Measurements from ENCODE around the gene NUP93.
"Not testable (repeated sequence)": the region's sequence is repeated elsewhere in the genome, so short reads cannot be mapped to it uniquely, and the experiment has no call there.

Gene NUP93

GRCh38 chr16:56709443-56710040 is 20.4 kb upstream of the NUP93 start:
- Histone ChIP-seq H3K27me3 (ENCODE audit: control insufficient read depth, insufficient read depth, low read length, poor library complexity, severe bottlenecking) (no peaks in the 10 kb centered on the region), H3K9me3 (ENCODE audit: control insufficient read depth, low read length) (no peaks in the 10 kb centered on the region), H3K27ac (ENCODE audit: insufficient read depth, low read depth, low read length, poor library complexity, severe bottlenecking) (no peak overlapping the region), H3K4me3 (ENCODE audit: insufficient read depth, low read depth, low read length) (no peak overlapping the region), H3K36me3 (ENCODE audit: control insufficient read depth, insufficient read depth, low read length) (no peaks in the 10 kb centered on the region), H3K4me1 (ENCODE audit: control insufficient read depth, insufficient read depth, low read length) (no peaks in the 10 kb centered on the region)
- 79 to 88% methylated on average over 3 to 4 of the region's 4 CpGs for WGBS, 2 experiments

- 80 to 90% methylated on average over 3 of the region's 3 CpGs for WGBS, 2 experiments
- H3K9me3 ChIP-seq (ENCODE audit: control insufficient read depth, low read length): no peaks in the 10 kb centered on the region
- no peaks in the 10 kb centered on the region for H3K36me3 ChIP-seq (ENCODE audit: control insufficient read depth, insufficient read depth, low read length)
- H3K27me3 ChIP-seq (ENCODE audit: control insufficient read depth, insufficient read depth, low read length, poor library complexity, severe bottlenecking): no peaks in the 10 kb centered on the region
- no peak overlapping the region for H3K27ac ChIP-seq (ENCODE audit: insufficient read depth, low read depth, low read length, poor library complexity, severe bottlenecking)
- no peak overlapping the region for H3K4me3 ChIP-seq (ENCODE audit: insufficient read depth, low read depth, low read length)
- no peaks in the 10 kb centered on the region for H3K4me1 ChIP-seq (ENCODE audit: control insufficient read depth, insufficient read depth, low read length)
Observed at GRCh38 chr16:56710181-56710737, 19.7 kb upstream of the NUP93 start.

GRCh38 chr16:56711862-56712261 is 18.1 kb upstream of the NUP93 start:
- H3K36me3 ChIP-seq (ENCODE audit: control insufficient read depth, insufficient read depth, low read length): no peaks in the 10 kb centered on the region
- H3K4me3 ChIP-seq (ENCODE audit: insufficient read depth, low read depth, low read length): no peak overlapping the region
- no peaks in the 10 kb centered on the region for H3K4me1 ChIP-seq (ENCODE audit: control insufficient read depth, insufficient read depth, low read length)
- H3K9me3 ChIP-seq (ENCODE audit: control insufficient read depth, low read length): no peaks in the 10 kb centered on the region
- no peaks in the 10 kb centered on the region for H3K27me3 ChIP-seq (ENCODE audit: control insufficient read depth, insufficient read depth, low read length, poor library complexity, severe bottlenecking)
- H3K27ac ChIP-seq (ENCODE audit: insufficient read depth, low read depth, low read length, poor library complexity, severe bottlenecking): no peak overlapping the region
- WGBS, 2 experiments: 94 to 95% methylated on average over 2 of the region's 2 CpGs

- H3K27me3 ChIP-seq (ENCODE audit: control insufficient read depth, insufficient read depth, low read length, poor library complexity, severe bottlenecking): no peaks in the 10 kb centered on the region
- WGBS, 2 experiments: 91 to 94% methylated on average over 2 of the region's 2 CpGs
- no peak overlapping the region for H3K27ac ChIP-seq (ENCODE audit: insufficient read depth, low read depth, low read length, poor library complexity, severe bottlenecking)
- H3K4me1 ChIP-seq (ENCODE audit: control insufficient read depth, insufficient read depth, low read length): no peaks in the 10 kb centered on the region
- no peaks in the 10 kb centered on the region for H3K36me3 ChIP-seq (ENCODE audit: control insufficient read depth, insufficient read depth, low read length)
- no peaks in the 10 kb centered on the region for H3K9me3 ChIP-seq (ENCODE audit: control insufficient read depth, low read length)
- H3K4me3 ChIP-seq (ENCODE audit: insufficient read depth, low read depth, low read length): no peak overlapping the region
Observed at GRCh38 chr16:56713794-56714193, 16.1 kb upstream of the NUP93 start.

GRCh38 chr16:56715126-56715525 is 14.8 kb upstream of the NUP93 start:
- no peak overlapping the region for H3K4me3 ChIP-seq (ENCODE audit: insufficient read depth, low read depth, low read length)
- H3K27ac ChIP-seq (ENCODE audit: insufficient read depth, low read depth, low read length, poor library complexity, severe bottlenecking): no peak overlapping the region
- 82 to 88% methylated on average over 4 of the region's 4 CpGs for WGBS, 2 experiments

GRCh38 chr16:56716761-56717160 is 13.2 kb upstream of the NUP93 start:
- no peaks in the 10 kb centered on the region for H3K4me1 ChIP-seq (ENCODE audit: control insufficient read depth, insufficient read depth, low read length)
- no peaks in the 10 kb centered on the region for H3K36me3 ChIP-seq (ENCODE audit: control insufficient read depth, insufficient read depth, low read length)
- H3K4me3 ChIP-seq (ENCODE audit: insufficient read depth, low read depth, low read length): no peak overlapping the region
- no peak overlapping the region for H3K27ac ChIP-seq (ENCODE audit: insufficient read depth, low read depth, low read length, poor library complexity, severe bottlenecking)
- H3K9me3 ChIP-seq (ENCODE audit: control insufficient read depth, low read length): no peaks in the 10 kb centered on the region
- 90 to 95% methylated on average over 2 to 3 of the region's 3 CpGs for WGBS, 2 experiments
- H3K27me3 ChIP-seq (ENCODE audit: control insufficient read depth, insufficient read depth, low read length, poor library complexity, severe bottlenecking): peaks cover 4% of the 10 kb centered on the region

More at GRCh38 chr16:56715126-56715525, 14.8 kb upstream of the NUP93 start:
- no peaks in the 10 kb centered on the region for H3K4me1 ChIP-seq (ENCODE audit: control insufficient read depth, insufficient read depth, low read length)
- H3K9me3 ChIP-seq (ENCODE audit: control insufficient read depth, low read length): no peaks in the 10 kb centered on the region
- peaks cover 4% of the 10 kb centered on the region for H3K27me3 ChIP-seq (ENCODE audit: control insufficient read depth, insufficient read depth, low read length, poor library complexity, severe bottlenecking)
- no peaks in the 10 kb centered on the region for H3K36me3 ChIP-seq (ENCODE audit: control insufficient read depth, insufficient read depth, low read length)

- H3K27ac ChIP-seq (ENCODE audit: insufficient read depth, low read depth, low read length, poor library complexity, severe bottlenecking); H3K36me3 ChIP-seq (ENCODE audit: control insufficient read depth, insufficient read depth, low read length); H3K4me1 ChIP-seq (ENCODE audit: control insufficient read depth, insufficient read depth, low read length); H3K4me3 ChIP-seq (ENCODE audit: insufficient read depth, low read depth, low read length); H3K27me3 ChIP-seq (ENCODE audit: control insufficient read depth, insufficient read depth, low read length, poor library complexity, severe bottlenecking); H3K9me3 ChIP-seq (ENCODE audit: control insufficient read depth, low read length): not testable (repeated sequence)
- WGBS, 2 experiments: 81 to 94% methylated on average over 2 of the region's 2 CpGs
Observed at GRCh38 chr16:56717532-56717931, 12.4 kb upstream of the NUP93 start.

GRCh38 chr16:56722200-56722842 is 7.6 kb upstream of the NUP93 start:
- H3K4me1 ChIP-seq (ENCODE audit: control insufficient read depth, insufficient read depth, low read length): no peaks in the 10 kb centered on the region
- no peaks in the 10 kb centered on the region for H3K9me3 ChIP-seq (ENCODE audit: control insufficient read depth, low read length)
- H3K27ac ChIP-seq (ENCODE audit: insufficient read depth, low read depth, low read length, poor library complexity, severe bottlenecking): no peak overlapping the region
- peaks cover 4% of the 10 kb centered on the region for H3K27me3 ChIP-seq (ENCODE audit: control insufficient read depth, insufficient read depth, low read length, poor library complexity, severe bottlenecking)
- H3K36me3 ChIP-seq (ENCODE audit: control insufficient read depth, insufficient read depth, low read length): no peaks in the 10 kb centered on the region
- no peak overlapping the region for H3K4me3 ChIP-seq (ENCODE audit: insufficient read depth, low read depth, low read length)
- 83 to 87% methylated on average over 4 to 5 of the region's 5 CpGs for WGBS, 2 experiments

GRCh38 chr16:56724191-56724590 is 5.7 kb upstream of the NUP93 start:
- H3K36me3 ChIP-seq (ENCODE audit: control insufficient read depth, insufficient read depth, low read length): no peaks in the 10 kb centered on the region
- H3K27ac ChIP-seq (ENCODE audit: insufficient read depth, low read depth, low read length, poor library complexity, severe bottlenecking): no peak overlapping the region
- H3K4me1 ChIP-seq (ENCODE audit: control insufficient read depth, insufficient read depth, low read length): peaks cover under 1% of the 10 kb centered on the region
- 92 to 95% methylated on average over 3 of the region's 3 CpGs for WGBS, 2 experiments
- no peaks in the 10 kb centered on the region for H3K9me3 ChIP-seq (ENCODE audit: control insufficient read depth, low read length)
- H3K4me3 ChIP-seq (ENCODE audit: insufficient read depth, low read depth, low read length): no peak overlapping the region
- H3K27me3 ChIP-seq (ENCODE audit: control insufficient read depth, insufficient read depth, low read length, poor library complexity, severe bottlenecking): peaks cover 4% of the 10 kb centered on the region

GRCh38 chr16:56726283-56726682 is 3.6 kb upstream of the NUP93 start:
- WGBS, 2 experiments: 81 to 88% methylated on average over 2 of the region's 2 CpGs

More at GRCh38 chr16:56726283-56726682, 3.6 kb upstream of the NUP93 start:
- H3K4me1 ChIP-seq (ENCODE audit: control insufficient read depth, insufficient read depth, low read length): peaks cover 7% of the 10 kb centered on the region
- no peaks in the 10 kb centered on the region for H3K27me3 ChIP-seq (ENCODE audit: control insufficient read depth, insufficient read depth, low read length, poor library complexity, severe bottlenecking)
- H3K9me3 ChIP-seq (ENCODE audit: control insufficient read depth, low read length): no peaks in the 10 kb centered on the region
- no peak overlapping the region for H3K27ac ChIP-seq (ENCODE audit: insufficient read depth, low read depth, low read length, poor library complexity, severe bottlenecking)
- no peaks in the 10 kb centered on the region for H3K36me3 ChIP-seq (ENCODE audit: control insufficient read depth, insufficient read depth, low read length)
- no peak overlapping the region for H3K4me3 ChIP-seq (ENCODE audit: insufficient read depth, low read depth, low read length)
